NCI-H2196 treated with DMSO at 0.1 percent for 48 hours (cell line): ENCODE measurements around the gene AGTRAP.

ENCODE experiments used
- DNase-seq: peaks from one replicate; lab custom pipeline; 2025; ENCODE audit not compliant: unreplicated experiment; lab: John Stamatoyannopoulos, UW

Gene AGTRAP

DNA sequence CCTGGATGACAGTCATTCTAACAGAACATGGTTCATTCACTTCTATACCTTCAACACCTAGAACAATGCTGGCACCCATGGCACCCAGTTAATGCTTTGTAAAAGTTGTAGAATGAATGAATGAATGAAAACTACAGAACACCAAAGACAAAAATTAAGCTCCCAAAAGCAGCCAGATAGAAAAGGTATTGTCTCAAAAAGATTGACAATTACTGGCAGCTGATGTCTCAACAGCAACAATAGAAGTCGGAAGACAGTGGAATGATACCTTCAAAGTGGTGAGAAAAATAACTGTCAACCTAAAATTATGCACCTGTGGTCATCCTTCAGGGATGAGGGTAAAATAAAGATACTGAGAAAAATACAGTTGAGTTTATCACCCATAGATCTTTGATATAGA lies 21.1 kb downstream of the AGTRAP start:
- DNase-seq: no peak

GRCh38 chr1:11759791-11760190 lies 23.9 kb downstream of the AGTRAP start:
- no peak for DNase-seq

DNA sequence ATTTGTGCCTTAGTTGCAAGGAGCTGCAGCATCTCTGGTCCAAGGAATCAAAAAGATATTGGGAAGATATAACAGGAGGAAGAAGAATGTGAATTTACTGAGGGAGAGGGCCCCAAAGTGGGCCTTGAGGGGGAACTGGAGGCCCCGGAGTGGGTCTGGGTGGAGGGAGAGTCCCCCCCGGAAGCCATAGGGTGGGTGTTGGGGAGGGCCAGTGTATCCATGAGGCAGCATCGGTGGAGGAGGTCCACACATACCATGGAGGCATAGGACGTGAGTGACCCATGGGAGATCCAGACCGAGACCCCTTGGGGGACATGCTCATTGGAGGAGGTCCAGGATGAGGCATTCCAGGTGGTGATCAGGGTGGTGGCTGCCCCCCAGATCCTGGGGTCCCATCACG lies 25.3 kb downstream of the AGTRAP start:
- no peak for DNase-seq

- DNase-seq: no peak
These were observed 26.1 kb downstream of the AGTRAP start, which contains the start of gene C1orf167 for GRCh38 chr1:11761988-11762406. C1orf167 (plus strand) TSS chr1:11762193; CDS start chr1:11764401, 2,208 bp downstream.

DNA sequence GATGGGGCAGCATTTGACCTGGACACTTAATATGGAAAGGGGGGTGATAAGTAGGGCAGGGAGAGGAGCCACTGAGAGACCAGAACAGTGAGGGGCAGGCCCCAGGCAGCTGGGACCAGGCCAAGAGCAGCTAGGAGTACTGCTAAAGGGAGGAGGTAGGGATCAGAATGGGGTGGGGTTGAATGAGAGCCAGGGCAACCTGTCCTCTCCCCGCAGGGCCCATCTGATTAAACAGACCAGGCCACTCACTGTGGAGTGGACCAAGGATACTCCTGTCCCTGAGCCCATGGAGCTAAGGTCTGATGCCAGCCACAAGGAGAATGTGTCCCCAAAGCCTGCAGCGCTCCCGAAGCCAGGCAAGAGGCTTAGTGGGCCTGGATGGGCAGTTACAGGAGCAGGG lies 28.2 kb downstream of the AGTRAP start:
- no peak for DNase-seq

DNA sequence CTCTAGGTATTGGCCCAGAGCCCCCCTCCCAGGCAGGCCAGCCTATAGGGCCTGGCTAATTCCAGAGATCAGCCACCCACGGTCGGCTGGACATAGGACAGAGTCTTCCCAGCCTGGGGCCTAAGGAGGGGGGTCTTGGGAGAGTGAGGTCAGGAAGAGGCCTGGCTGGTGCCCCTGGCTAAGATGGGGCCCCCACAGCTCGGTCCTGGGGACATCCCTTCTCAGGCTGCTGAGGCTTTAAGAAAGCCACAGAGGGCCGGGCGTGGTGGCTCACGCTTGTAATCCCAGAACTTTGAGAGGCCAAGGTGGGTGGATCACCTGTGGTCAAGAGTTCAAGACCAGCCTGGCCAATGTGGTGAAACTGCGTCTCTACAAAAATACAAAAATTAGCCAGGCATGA lies 28.6 kb downstream of the AGTRAP start:
- DNase-seq: no peak

DNA sequence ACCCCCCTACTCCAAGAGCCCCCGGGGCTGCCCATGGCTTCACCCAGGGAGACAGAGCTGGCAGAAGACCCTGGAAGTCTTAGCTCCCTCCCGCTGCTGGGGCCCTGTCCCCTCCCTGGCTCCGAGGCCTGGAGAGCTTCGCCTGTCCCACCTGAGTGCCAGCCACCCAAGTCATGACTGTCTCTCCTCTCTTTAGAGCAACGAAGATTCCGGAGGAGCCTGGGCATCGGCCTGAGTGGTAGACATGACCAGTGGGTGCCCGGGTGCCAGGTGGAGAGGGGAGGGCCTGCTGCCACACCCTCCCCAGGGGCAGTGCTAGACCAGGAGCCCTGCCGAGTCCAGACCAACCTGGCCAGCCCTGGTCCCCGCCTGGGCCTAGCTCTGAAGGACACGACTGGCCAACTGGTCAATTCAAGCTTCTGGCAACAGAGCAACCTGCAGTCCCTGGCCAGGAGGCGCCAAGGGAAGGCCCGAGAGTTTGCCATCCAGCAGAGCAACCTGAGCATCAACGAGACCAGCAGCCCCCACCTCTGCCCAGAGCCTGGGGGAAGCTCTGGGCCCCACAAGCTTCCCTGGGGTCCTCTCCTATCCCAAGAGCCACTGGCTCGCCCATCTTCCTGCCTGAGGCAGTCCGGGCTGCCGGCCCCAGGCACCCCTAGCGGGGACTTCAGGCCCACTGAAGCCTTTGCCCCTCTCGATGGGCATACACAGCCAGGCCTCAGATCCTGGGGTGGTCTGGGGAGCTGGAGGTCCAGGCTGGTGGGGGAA lies 29.9 kb downstream of the AGTRAP start:
- no peak for DNase-seq

GRCh38 chr1:11766429-11766776 lies 30.5 kb downstream of the AGTRAP start:
- no peak for DNase-seq

GRCh38 chr1:11767922-11768704 lies 32.2 kb downstream of the AGTRAP start:
- no peak for DNase-seq

DNA sequence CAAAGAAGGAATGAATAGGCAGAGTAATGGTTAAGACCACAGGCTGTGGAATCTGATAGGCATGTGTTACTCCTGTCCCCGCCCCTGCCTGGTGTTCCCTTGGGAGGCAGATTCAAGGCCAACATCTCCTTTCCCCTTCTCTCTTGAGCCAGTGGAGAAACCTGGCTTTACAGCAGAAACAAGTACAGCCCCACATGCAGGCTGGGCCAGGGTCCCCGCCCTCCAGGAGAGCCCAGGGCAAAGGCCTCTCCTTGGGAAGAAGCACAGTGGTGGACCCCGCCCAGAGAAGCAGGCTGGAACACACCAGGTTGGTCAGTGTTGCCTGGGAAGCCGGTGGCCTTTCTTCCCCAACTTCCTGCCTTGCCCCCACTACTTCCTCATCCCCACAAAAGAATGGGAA lies 32.9 kb downstream of the AGTRAP start:
- DNase-seq: no peak

DNA sequence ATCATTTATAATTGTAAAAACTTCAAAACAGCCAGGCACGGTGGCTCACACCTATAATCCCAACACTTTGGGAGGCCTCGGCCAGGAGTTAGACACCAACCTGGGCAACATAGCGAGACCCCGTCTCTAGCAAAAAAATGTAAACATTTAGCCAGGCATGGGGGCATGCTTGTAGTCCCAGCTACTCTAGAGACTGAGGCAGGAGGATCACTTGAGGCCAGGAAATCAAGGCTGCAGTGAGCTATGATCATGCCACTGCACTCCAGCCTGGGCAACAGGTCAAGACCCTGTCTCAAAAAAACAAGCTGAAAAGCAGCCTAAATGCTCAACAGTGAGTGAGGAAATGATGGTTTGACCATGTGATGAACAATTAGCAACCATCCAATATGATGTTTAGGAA lies 33.3 kb downstream of the AGTRAP start:
- no peak for DNase-seq

GRCh38 chr1:11770011-11770410 lies 34.1 kb downstream of the AGTRAP start:
- DNase-seq: no peak

- DNase-seq: no peak
These were observed 35.6 kb downstream of the AGTRAP start for GRCh38 chr1:11771481-11772043.

DNA sequence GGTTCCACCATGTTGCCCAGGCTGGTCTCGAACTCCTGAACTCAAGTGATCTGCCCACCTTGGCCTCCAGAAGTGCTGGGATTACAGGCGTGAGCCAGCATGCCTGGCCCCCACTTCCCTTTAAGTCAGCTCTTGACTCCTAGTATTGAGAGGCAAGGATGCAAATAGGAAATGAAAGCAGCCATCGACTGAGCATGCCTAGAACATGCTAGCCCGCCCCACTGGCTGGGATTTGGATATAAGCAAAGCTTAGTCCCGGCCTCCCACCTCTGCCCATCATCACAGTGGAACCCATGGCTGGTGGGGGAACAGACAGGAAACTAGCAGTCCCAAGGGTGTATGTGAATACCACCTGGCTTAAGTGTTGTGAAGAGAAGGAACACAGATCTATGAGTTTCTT lies 36.5 kb downstream of the AGTRAP start:
- no peak for DNase-seq

DNA sequence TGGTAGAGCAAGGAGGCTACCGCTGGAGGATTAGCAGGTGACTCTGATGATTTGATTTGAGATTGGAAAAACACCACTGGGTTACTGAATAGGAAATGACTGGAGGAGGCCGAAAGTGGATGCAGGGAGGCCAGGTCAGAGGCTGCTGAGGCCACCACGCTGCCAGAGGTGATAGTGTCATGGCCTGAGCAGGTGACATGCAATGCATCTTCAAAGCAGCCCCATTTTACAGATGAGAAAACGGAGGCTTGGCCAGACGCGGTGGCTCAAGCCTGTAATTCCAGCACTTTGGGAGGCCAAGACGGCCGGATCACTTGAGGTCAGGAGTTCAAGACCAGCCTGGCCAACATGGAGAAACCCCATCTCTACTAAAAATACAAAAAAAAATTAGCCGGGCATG lies 38.8 kb downstream of the AGTRAP start:
- no peak for DNase-seq

GRCh38 chr1:11777658-11778322 lies 41.9 kb downstream of the AGTRAP start:
- no peak for DNase-seq

GRCh38 chr1:11778336-11778735 lies 42.4 kb downstream of the AGTRAP start:
- no peak for DNase-seq

- DNase-seq: no peak
These were observed 43.1 kb downstream of the AGTRAP start for GRCh38 chr1:11778844-11779623.

- no peak for DNase-seq
These were observed 43.9 kb downstream of the AGTRAP start for GRCh38 chr1:11779715-11780379.
